ENCODE data around the gene COG1. TPM values are rescaled to one million over a fixed set of nuclear protein-coding genes. Genes with fewer than 3 reads are reported as not detected.

COG1 gene
- total and polyA plus RNA-seq, 4 donors, result 6.9 to 16.5 (median 12.0) TPM

- H3K9ac ChIP-seq (ENCODE audit: low read depth in 1 of 2, low read length in 2 of 2), result no peak overlapping the region
- H3K4me1 ChIP-seq (ENCODE audit: control insufficient read depth in 4 of 4, insufficient read depth in 4 of 4, low read length in 3 of 4), result peaks cover 17 to 30% (median 26%) of the 10 kb centered on the region in 4 donors
- DNase-seq (ENCODE audit: low spot score), result no peak
- H3K9me3 ChIP-seq (ENCODE audit: control insufficient read depth in 4 of 4, low read length in 3 of 4), result no peaks in the 10 kb centered on the region
- WGBS, result 89% methylated on average over 6 of the region's 6 CpGs
- peak overlapping the region in 1 of 2 donors; percentile 42 for H3K27ac ChIP-seq (ENCODE audit: low read depth in 1 of 2, low read length in 2 of 2)
- TF ChIP-seq SP1 (IDR thresholded peaks at IDR 0.05) (peak; percentile 61), NR2F2 (IDR thresholded peaks at IDR 0.05) (peak; percentile 92), JUND (IDR thresholded peaks at IDR 0.05) (no peak), GABPA (IDR thresholded peaks at IDR 0.05 in 1 of 2, conservative IDR thresholded peaks at IDR 0.05 in 1 of 2) (no peak), RXRA (IDR thresholded peaks at IDR 0.05) (peak; percentile 57 to 64)
- TF ChIP-seq, protein P1, sequence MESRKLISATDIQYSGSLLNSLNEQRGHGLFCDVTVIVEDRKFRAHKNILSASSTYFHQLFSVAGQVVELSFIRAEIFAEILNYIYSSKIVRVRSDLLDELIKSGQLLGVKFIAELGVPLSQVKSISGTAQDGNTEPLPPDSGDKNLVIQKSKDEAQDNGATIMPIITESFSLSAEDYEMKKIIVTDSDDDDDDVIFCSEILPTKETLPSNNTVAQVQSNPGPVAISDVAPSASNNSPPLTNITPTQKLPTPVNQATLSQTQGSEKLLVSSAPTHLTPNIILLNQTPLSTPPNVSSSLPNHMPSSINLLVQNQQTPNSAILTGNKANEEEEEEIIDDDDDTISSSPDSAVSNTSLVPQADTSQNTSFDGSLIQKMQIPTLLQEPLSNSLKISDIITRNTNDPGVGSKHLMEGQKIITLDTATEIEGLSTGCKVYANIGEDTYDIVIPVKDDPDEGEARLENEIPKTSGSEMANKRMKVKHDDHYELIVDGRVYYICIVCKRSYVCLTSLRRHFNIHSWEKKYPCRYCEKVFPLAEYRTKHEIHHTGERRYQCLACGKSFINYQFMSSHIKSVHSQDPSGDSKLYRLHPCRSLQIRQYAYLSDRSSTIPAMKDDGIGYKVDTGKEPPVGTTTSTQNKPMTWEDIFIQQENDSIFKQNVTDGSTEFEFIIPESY (IDR thresholded peaks at IDR 0.05), result no peak
- TF ChIP-seq, protein P2, sequence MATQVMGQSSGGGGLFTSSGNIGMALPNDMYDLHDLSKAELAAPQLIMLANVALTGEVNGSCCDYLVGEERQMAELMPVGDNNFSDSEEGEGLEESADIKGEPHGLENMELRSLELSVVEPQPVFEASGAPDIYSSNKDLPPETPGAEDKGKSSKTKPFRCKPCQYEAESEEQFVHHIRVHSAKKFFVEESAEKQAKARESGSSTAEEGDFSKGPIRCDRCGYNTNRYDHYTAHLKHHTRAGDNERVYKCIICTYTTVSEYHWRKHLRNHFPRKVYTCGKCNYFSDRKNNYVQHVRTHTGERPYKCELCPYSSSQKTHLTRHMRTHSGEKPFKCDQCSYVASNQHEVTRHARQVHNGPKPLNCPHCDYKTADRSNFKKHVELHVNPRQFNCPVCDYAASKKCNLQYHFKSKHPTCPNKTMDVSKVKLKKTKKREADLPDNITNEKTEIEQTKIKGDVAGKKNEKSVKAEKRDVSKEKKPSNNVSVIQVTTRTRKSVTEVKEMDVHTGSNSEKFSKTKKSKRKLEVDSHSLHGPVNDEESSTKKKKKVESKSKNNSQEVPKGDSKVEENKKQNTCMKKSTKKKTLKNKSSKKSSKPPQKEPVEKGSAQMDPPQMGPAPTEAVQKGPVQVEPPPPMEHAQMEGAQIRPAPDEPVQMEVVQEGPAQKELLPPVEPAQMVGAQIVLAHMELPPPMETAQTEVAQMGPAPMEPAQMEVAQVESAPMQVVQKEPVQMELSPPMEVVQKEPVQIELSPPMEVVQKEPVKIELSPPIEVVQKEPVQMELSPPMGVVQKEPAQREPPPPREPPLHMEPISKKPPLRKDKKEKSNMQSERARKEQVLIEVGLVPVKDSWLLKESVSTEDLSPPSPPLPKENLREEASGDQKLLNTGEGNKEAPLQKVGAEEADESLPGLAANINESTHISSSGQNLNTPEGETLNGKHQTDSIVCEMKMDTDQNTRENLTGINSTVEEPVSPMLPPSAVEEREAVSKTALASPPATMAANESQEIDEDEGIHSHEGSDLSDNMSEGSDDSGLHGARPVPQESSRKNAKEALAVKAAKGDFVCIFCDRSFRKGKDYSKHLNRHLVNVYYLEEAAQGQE (IDR thresholded peaks at IDR 0.05), result peak; percentile 21
- TF ChIP-seq, protein P3, sequence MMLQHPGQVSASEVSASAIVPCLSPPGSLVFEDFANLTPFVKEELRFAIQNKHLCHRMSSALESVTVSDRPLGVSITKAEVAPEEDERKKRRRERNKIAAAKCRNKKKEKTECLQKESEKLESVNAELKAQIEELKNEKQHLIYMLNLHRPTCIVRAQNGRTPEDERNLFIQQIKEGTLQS (IDR thresholded peaks at IDR 0.05), result no peak
- H3K36me3 ChIP-seq (ENCODE audit: control insufficient read depth in 4 of 4, insufficient read depth in 3 of 4, low read depth in 1 of 4, low read length in 3 of 4), result no peaks in the 10 kb centered on the region
- no peak overlapping the region for H3K4me3 ChIP-seq (ENCODE audit: low read depth in 1 of 3, low read length in 3 of 3)
- H3K27me3 ChIP-seq (ENCODE audit: control insufficient read depth in 4 of 4, insufficient read depth in 4 of 4, low read length in 3 of 4), result no peaks in the 10 kb centered on the region
These were observed 24.2 kb upstream of the COG1 start for GRCh38 chr17:73168667-73169066.

DNA sequence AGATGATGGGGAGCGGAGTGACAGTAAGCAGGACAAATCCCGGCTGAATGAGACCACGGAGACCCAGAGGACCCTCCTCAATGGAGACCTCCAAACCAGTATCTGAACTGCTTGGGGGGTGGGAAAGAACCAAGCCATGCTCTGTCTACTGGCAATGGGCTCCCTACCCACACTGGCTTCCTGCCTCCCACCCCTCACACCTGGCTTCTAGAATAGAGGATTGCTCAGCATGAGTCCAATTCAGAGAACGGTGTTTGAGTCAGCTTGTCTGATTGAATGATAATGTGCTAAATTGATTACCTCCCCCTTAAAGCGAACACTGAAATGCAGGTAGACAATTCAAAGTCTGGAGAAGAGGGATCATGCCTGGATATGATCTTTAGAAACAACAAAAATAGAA is 22.5 kb upstream of the COG1 start:
- no peak overlapping the region for H3K9ac ChIP-seq (ENCODE audit: low read depth in 1 of 2, low read length in 2 of 2)
- peaks cover 6 to 16% (median 14%) of the 10 kb centered on the region in 4 donors for H3K4me1 ChIP-seq (ENCODE audit: control insufficient read depth in 4 of 4, insufficient read depth in 4 of 4, low read length in 3 of 4)
- no peak overlapping the region for H3K4me3 ChIP-seq (ENCODE audit: low read depth in 1 of 3, low read length in 3 of 3)
- no peaks in the 10 kb centered on the region for H3K36me3 ChIP-seq (ENCODE audit: control insufficient read depth in 4 of 4, insufficient read depth in 3 of 4, low read depth in 1 of 4, low read length in 3 of 4)
- H3K27me3 ChIP-seq (ENCODE audit: control insufficient read depth in 4 of 4, insufficient read depth in 4 of 4, low read length in 3 of 4), result no peaks in the 10 kb centered on the region
- WGBS, result 93% methylated on average over 5 of the region's 5 CpGs
- DNase-seq (ENCODE audit: low spot score), result no peak
- no peaks in the 10 kb centered on the region for H3K9me3 ChIP-seq (ENCODE audit: control insufficient read depth in 4 of 4, low read length in 3 of 4)
- TF ChIP-seq, protein P3 (IDR thresholded peaks at IDR 0.05), result no peak
- TF ChIP-seq NR2F2 (IDR thresholded peaks at IDR 0.05) (no peak), SP1 (IDR thresholded peaks at IDR 0.05) (no peak), CTCF (IDR thresholded peaks at IDR 0.05; ENCODE audit: low read depth, low read length, missing input control) (no peak), RAD21 (IDR thresholded peaks at IDR 0.05) (no peak), JUND (IDR thresholded peaks at IDR 0.05) (no peak), HNF4G (IDR thresholded peaks at IDR 0.05) (no peak), TAF1 (conservative IDR thresholded peaks at IDR 0.05) (no peak), YY1 (IDR thresholded peaks at IDR 0.05) (no peak)
- TF ChIP-seq, protein P4, sequence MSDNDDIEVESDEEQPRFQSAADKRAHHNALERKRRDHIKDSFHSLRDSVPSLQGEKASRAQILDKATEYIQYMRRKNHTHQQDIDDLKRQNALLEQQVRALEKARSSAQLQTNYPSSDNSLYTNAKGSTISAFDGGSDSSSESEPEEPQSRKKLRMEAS (IDR thresholded peaks at IDR 0.05), result no peak
- TF ChIP-seq, protein P2 (IDR thresholded peaks at IDR 0.05), result no peak
- TF ChIP-seq, protein P1 (IDR thresholded peaks at IDR 0.05), result no peak
- no peak overlapping the region for H3K27ac ChIP-seq (ENCODE audit: low read depth in 1 of 2, low read length in 2 of 2)

Measured in liver (tissue), 9 donors.